ENCODE measurements around the gene OR51E2. TPM values are rescaled to one million over a fixed set of nuclear protein-coding genes. Genes with fewer than 3 reads are reported as not detected.

OR51E2 gene
- total RNA-seq, 1 experiment from 2014 or later = not detected

DNA sequence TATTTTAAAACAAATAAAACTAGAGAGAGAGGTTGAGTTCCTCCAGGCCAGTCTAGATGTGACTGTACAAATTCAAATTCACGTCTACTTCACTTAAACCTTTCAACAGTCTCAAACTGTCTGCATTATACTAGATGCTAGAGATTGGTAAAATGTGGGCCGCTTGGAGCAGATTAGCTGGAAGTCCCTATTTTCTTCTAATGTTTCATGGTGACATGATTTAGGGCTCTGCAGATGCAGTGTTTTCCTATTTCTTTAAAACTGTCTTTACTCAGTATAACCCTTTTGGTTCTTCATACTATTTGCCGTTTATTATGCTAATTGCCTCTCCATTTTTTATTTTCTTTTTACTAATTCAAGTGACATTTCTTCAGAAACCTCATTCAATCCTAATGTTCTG is 33.5 kb downstream of the OR51E2 start:
- Histone ChIP-seq H3K9ac (ENCODE audit: extremely low read depth, insufficient read length, low read length) (no peak overlapping the region), H2BK12ac (ENCODE audit: insufficient read length, low read depth, low read length) (no peak overlapping the region), H3K27me3 (ENCODE audit: insufficient read depth, low read length) (no peaks in the 10 kb centered on the region), H4K8ac (replicated peaks; ENCODE audit: insufficient read length, low read depth, low read length) (no peak overlapping the region), H3T11ph (ENCODE audit: low read length) (no peak overlapping the region), H3K23me2 (ENCODE audit: insufficient read length, low read depth, low read length, poor library complexity, severe bottlenecking) (no peaks in the 10 kb centered on the region), H3K79me1 (ENCODE audit: insufficient read depth, low read depth, low read length, poor library complexity, severe bottlenecking) (no peaks in the 10 kb centered on the region), H3K23ac (ENCODE audit: insufficient read length, low read depth, low read length) (no peak overlapping the region), H3K9me3 (ENCODE audit: control insufficient read depth, low read depth, low read length) (no peaks in the 10 kb centered on the region), H2BK120ac (ENCODE audit: low read depth, low read length, poor library complexity, severe bottlenecking) (no peak overlapping the region), H4K91ac (ENCODE audit: insufficient read length, low read depth, low read length) (no peak overlapping the region), H3K4ac (ENCODE audit: low read depth, low read length) (no peak overlapping the region), H3K4me2 (ENCODE audit: insufficient read depth, insufficient read length, low read length) (no peak overlapping the region), H2BK15ac (ENCODE audit: low read depth, low read length) (no peak overlapping the region), H4K5ac (ENCODE audit: insufficient read length, low read depth, low read length) (no peak overlapping the region), H2AFZ (ENCODE audit: low read length) (no peak overlapping the region), H3K14ac (ENCODE audit: insufficient read depth, low read length) (no peak overlapping the region), H3K27ac (ENCODE audit: insufficient read length, low read depth, low read length) (no peak overlapping the region), H2BK20ac (ENCODE audit: low read depth, low read length, poor library complexity, severe bottlenecking) (no peak overlapping the region), H2BK5ac (ENCODE audit: insufficient read length, low read length) (no peak overlapping the region), H3K56ac (ENCODE audit: insufficient read length, low read depth, low read length) (no peak overlapping the region), H3K4me1 (ENCODE audit: insufficient read depth, low read length) (no peaks in the 10 kb centered on the region), H3K18ac (ENCODE audit: insufficient read length, low read depth, low read length) (no peak overlapping the region), H2AK5ac (ENCODE audit: insufficient read length, low read length) (no peak overlapping the region), H3K79me2 (ENCODE audit: insufficient read depth, low read length) (no peaks in the 10 kb centered on the region), H4K20me1 (ENCODE audit: control insufficient read depth, insufficient read depth, insufficient read length) (no peaks in the 10 kb centered on the region)
- Mint-ChIP-seq H3K4me1 (peaks cover 0 to under 1% of the 10 kb centered on the region in 2 experiments; a peak in 1 of 4 replicates), H3K27me3 (ENCODE audit: low read depth) (no peaks in the 10 kb centered on the region; the same call in 1 of the 2 replicates), H3K36me3 (ENCODE audit: insufficient read depth in 1 of 3, low read depth in 3 of 3) (no peaks in the 10 kb centered on the region), H3K9me3 (no peaks in the 10 kb centered on the region), H3K4me3 (no peak overlapping the region), H3K27ac (no peak overlapping the region)
- TF ChIP-seq CTCF (conservative IDR thresholded peaks at IDR 0.05) = no peak
- WGBS (ENCODE audit: extremely low coverage, insufficient read length, low lambda C conversion rate) = no CpG with 5 or more reads among the region's 3 CpGs
- DNase-seq = no peak
